H9 (cell line): Measurements from ENCODE around the gene BPIFB3. TPM values are rescaled to one million over a fixed set of nuclear protein-coding genes. Genes with fewer than 3 reads are reported as not detected.

Experiments
- DNase-seq: peaks from one replicate; pipeline ENCODE4 v3.0.0-alpha.2; 2017
- H2AFZ ChIP-seq: one replicate; pipeline ENCODE4 v1.6.1; 2013; ENCODE audit warnings: mild to moderate bottlenecking, low read length, control low read depth, moderate library complexity
- H2AK5ac ChIP-seq: 2 replicates; pipeline ENCODE4 v1.6.1; 2013; ENCODE audit warnings: low read length, control low read depth, mixed read lengths; ENCODE audit not compliant: insufficient read length
- H2BK120ac ChIP-seq: one replicate; pipeline ENCODE4 v1.6.1; 2013; ENCODE audit warnings: low read depth, mild to moderate bottlenecking, low read length, control low read depth, inconsistent platforms; ENCODE audit not compliant: poor library complexity, severe bottlenecking
- H2BK12ac ChIP-seq: 2 replicates; pipeline ENCODE4 v1.6.1; 2013; ENCODE audit warnings: low read length, control low read depth, mixed read lengths, low read depth; ENCODE audit not compliant: insufficient read length
- H2BK15ac ChIP-seq: 2 replicates; pipeline ENCODE4 v1.6.1; 2013; ENCODE audit warnings: low read depth, low read length, control low read depth
- H2BK20ac ChIP-seq: one replicate; pipeline ENCODE4 v1.6.1; 2013; ENCODE audit warnings: low read depth, mild to moderate bottlenecking, low read length, control low read depth, inconsistent platforms; ENCODE audit not compliant: poor library complexity, severe bottlenecking
- H2BK5ac ChIP-seq: 2 replicates; pipeline ENCODE4 v1.6.1; 2013; ENCODE audit warnings: low read length, control low read depth, mixed read lengths; ENCODE audit not compliant: insufficient read length
- H3K14ac ChIP-seq: 2 replicates; pipeline ENCODE4 v1.6.1; 2013; ENCODE audit warnings: low read length, control low read depth; ENCODE audit not compliant: insufficient read depth
- H3K18ac ChIP-seq: 2 replicates; pipeline ENCODE4 v1.6.1; 2013; ENCODE audit warnings: low read depth, mild to moderate bottlenecking, mixed read lengths, low read length, control low read depth; ENCODE audit not compliant: insufficient read length
- H3K23ac ChIP-seq: 2 replicates; pipeline ENCODE4 v1.6.1; 2013; ENCODE audit warnings: low read length, control low read depth, mixed read lengths, low read depth; ENCODE audit not compliant: insufficient read length
- H3K23me2 ChIP-seq: 2 replicates; pipeline ENCODE4 v1.6.1; 2013; ENCODE audit warnings: low read depth, mild to moderate bottlenecking, mixed read lengths, low read length, control low read depth; ENCODE audit not compliant: insufficient read length, poor library complexity, severe bottlenecking
- H3K27ac ChIP-seq: 2 replicates; pipeline ENCODE4 v1.5.1; 2013; ENCODE audit warnings: low read length, control low read depth, mixed read lengths, low read depth; ENCODE audit not compliant: insufficient read length
- H3K27me3 ChIP-seq: 2 replicates; pipeline ENCODE4 v1.6.1; 2013; ENCODE audit warnings: low read length, control low read depth, inconsistent platforms; ENCODE audit not compliant: insufficient read depth
- H3K4ac ChIP-seq: 2 replicates; pipeline ENCODE4 v1.6.1; 2013; ENCODE audit warnings: low read depth, mild to moderate bottlenecking, control low read depth, inconsistent platforms, low read length, moderate library complexity
- H3K4me1 ChIP-seq: 2 replicates; pipeline ENCODE4 v1.6.1; 2013; ENCODE audit warnings: low read length, control low read depth, inconsistent platforms; ENCODE audit not compliant: insufficient read depth
- H3K4me2 ChIP-seq: 2 replicates; pipeline ENCODE4 v1.6.1; 2013; ENCODE audit warnings: low read length, control low read depth, mixed read lengths; ENCODE audit not compliant: insufficient read length, insufficient read depth
- H3K56ac ChIP-seq: 2 replicates; pipeline ENCODE4 v1.6.1; 2013; ENCODE audit warnings: low read depth, mild to moderate bottlenecking, mixed read lengths, low read length, control low read depth; ENCODE audit not compliant: insufficient read length
- H3K79me1 ChIP-seq: 2 replicates; pipeline ENCODE4 v1.6.1; 2013; ENCODE audit warnings: low read depth, mild to moderate bottlenecking, moderate library complexity, low read length, control low read depth, inconsistent platforms; ENCODE audit not compliant: insufficient read depth, poor library complexity, severe bottlenecking
- H3K79me2 ChIP-seq: 2 replicates; pipeline ENCODE4 v1.6.1; 2013; ENCODE audit warnings: low read length, control low read depth, inconsistent platforms; ENCODE audit not compliant: insufficient read depth
- H3K9ac ChIP-seq: 2 replicates; pipeline ENCODE4 v1.6.1; 2013; ENCODE audit warnings: low read length, control low read depth, mixed read lengths; ENCODE audit not compliant: insufficient read length; ENCODE audit errors: extremely low read depth
- H3K9me3 ChIP-seq: one replicate; pipeline ENCODE4 v1.6.1; 2013; ENCODE audit warnings: low read depth, low read length, inconsistent platforms; ENCODE audit not compliant: control insufficient read depth
- H3T11ph ChIP-seq: one replicate; pipeline ENCODE4 v1.6.1; 2013; ENCODE audit warnings: mild to moderate bottlenecking, low read length, control low read depth, inconsistent platforms
- H4K20me1 ChIP-seq: one replicate; pipeline ENCODE4 v1.6.1; 2013; ENCODE audit not compliant: control insufficient read depth, insufficient read length, insufficient read depth
- H4K5ac ChIP-seq: 2 replicates; pipeline ENCODE4 v1.6.1; 2013; ENCODE audit warnings: low read depth, mild to moderate bottlenecking, mixed read lengths, low read length, control low read depth; ENCODE audit not compliant: insufficient read length
- H4K8ac ChIP-seq: replicated peaks from 2 replicates; pipeline ENCODE4 v1.6.1; 2013; ENCODE audit warnings: low read length, control low read depth, mixed read lengths, low read depth; ENCODE audit not compliant: insufficient read length
- H4K91ac ChIP-seq: 2 replicates; pipeline ENCODE4 v1.6.1; 2013; ENCODE audit warnings: low read depth, mild to moderate bottlenecking, moderate library complexity, mixed read lengths, low read length, control low read depth; ENCODE audit not compliant: insufficient read length
- H3K27ac Mint-ChIP-seq, 3 experiments: 2 replicates in 2 of 3; 3 replicates in 1 of 3; pipeline ENCODE4 v1.8.0; 2020 to 2021; ENCODE audit warnings: mixed read lengths in 3 of 3, mild to moderate bottlenecking in 1 of 3, moderate library complexity in 1 of 3
- H3K27me3 Mint-ChIP-seq: 2 replicates; pipeline ENCODE4 v1.8.0; 2021; ENCODE audit warnings: low read depth, mild to moderate bottlenecking, moderate library complexity, mixed read lengths
- H3K36me3 Mint-ChIP-seq, 3 experiments: 2 replicates in 2 of 3; 3 replicates in 1 of 3; pipeline ENCODE4 v1.8.0; 2020 to 2021; ENCODE audit warnings: low read depth in 3 of 3, mixed read lengths in 3 of 3; ENCODE audit not compliant: insufficient read depth in 1 of 3
- H3K4me1 Mint-ChIP-seq, 2 experiments: 2 replicates each; pipeline ENCODE4 v1.8.0; 2020; ENCODE audit warnings: mixed read lengths in 2 of 2
- H3K4me3 Mint-ChIP-seq, 2 experiments: 2 replicates in 1 of 2; 3 replicates in 1 of 2; pipeline ENCODE4 v1.8.0; 2020 to 2021; ENCODE audit warnings: mild to moderate bottlenecking in 2 of 2, mixed read lengths in 2 of 2, moderate library complexity in 1 of 2
- H3K9me3 Mint-ChIP-seq, 2 experiments: 2 replicates in 1 of 2; 3 replicates in 1 of 2; pipeline ENCODE4 v1.8.0; 2020; ENCODE audit warnings: mild to moderate bottlenecking in 2 of 2, mixed read lengths in 2 of 2, moderate library complexity in 1 of 2
- CTCF ChIP-seq: fragments of 200-600 bp; sonication (generic); conservative IDR thresholded peaks from 3 replicates; pipeline ENCODE4 v1.8.0; 2021; ENCODE audit warnings: antibody characterized with exemption, mild to moderate bottlenecking
- WGBS: extraction: QIAGEN DNeasy Blood & Tissue Kit; methylation state at CpG from one replicate; pipeline ENCODE4 v1.1.7; 2013; ENCODE audit warnings: missing lambda C conversion rate, low lambda C conversion rate, mixed read lengths; ENCODE audit not compliant: insufficient read length; ENCODE audit errors: extremely low coverage; 5-methylcytosine and 5-hydroxymethylcytosine counted together
- total RNA-seq: library from RNA; stranded (reverse); gene quantifications from 2 replicates; pipeline ENCODE4 v1.2.1, GENCODE V29; 2021

The BPIFB3 gene
- total RNA-seq, 1 experiment from 2014 or later: not detected

DNA sequence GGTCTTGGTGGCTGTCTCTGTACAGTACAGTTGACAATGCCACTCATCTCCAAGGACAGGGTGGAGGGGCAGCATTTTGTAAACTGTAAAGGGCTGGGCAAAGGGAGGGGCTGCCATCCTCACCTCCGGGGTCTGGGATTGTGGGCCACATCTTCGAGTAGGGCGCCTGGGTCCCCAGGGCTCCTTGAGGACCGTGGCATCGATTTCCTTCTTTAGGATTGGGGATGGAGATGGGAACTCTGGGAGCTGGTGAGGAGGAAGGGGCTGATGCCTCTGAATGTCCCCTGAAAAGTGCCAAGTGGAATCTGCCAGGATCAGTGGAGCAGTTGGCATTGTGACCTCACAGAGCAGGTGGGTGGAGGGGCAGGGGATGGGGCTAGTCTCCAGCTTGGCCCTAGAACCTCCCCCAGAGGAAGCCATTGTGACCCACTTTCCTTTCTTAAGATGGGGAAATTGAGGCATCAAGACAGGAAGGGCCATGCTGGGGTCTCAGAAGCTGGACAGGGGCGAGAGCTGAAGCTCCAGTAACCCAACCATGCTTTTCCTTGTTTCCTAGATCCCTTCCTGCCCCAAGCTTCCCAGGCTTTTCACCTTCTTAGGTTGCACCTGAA lies 49.5 kb upstream of the BPIFB3 start, which contains the start of gene SUN5:
Gene SUN5 (minus strand): TSS at position 293 of the 611 bp plus-strand sequence. CDS start 93 bp downstream, at position 200.
- H2AK5ac ChIP-seq: no peak within 1 kb of the TSS

More for the DNA sequence above, 49.5 kb upstream of the BPIFB3 start, which contains the start of gene SUN5:
- H3K9me3 Mint-ChIP-seq: peaks cover 5% of the 10 kb centered on the region in 2 experiments; a peak in 3 of 5 replicates
- Histone ChIP-seq H4K91ac (no peak within 1 kb of the TSS), H2AFZ (no peak within 1 kb of the TSS), H4K20me1 (no peaks in the 10 kb centered on the region), H2BK12ac (no peak within 1 kb of the TSS), H3K79me1 (no peaks in the 10 kb centered on the region), H3K9me3 (no peaks in the 10 kb centered on the region), H2BK20ac (no peak within 1 kb of the TSS), H3K4ac (no peak within 1 kb of the TSS), H3T11ph (no peak within 1 kb of the TSS), H3K56ac (no peak within 1 kb of the TSS), H3K79me2 (no peaks in the 10 kb centered on the region), H3K4me2 (no peak within 1 kb of the TSS), H4K8ac (no peak within 1 kb of the TSS), H3K23me2 (no peaks in the 10 kb centered on the region), H3K23ac (no peak within 1 kb of the TSS), H3K14ac (no peak within 1 kb of the TSS), H3K27me3 (no peaks in the 10 kb centered on the region), H3K9ac (no peak within 1 kb of the TSS), H3K27ac (no peak within 1 kb of the TSS), H4K5ac (no peak within 1 kb of the TSS), H3K4me1 (no peaks in the 10 kb centered on the region), H3K18ac (no peak within 1 kb of the TSS), H2BK15ac (no peak within 1 kb of the TSS), H2BK5ac (no peak within 1 kb of the TSS), H2BK120ac (no peak within 1 kb of the TSS)
- DNase-seq: no peak
- H3K27ac Mint-ChIP-seq: peak within 1 kb of the TSS in 1 of 3 experiments; percentile 35; a peak in 1 of 7 replicates
- WGBS: no CpG with 5 or more reads among the region's 6 CpGs
- no peak for TF ChIP-seq CTCF
- peaks cover 0 to 4% (median 0%) of the 10 kb centered on the region in 3 experiments; a peak in 3 of 7 replicates for H3K36me3 Mint-ChIP-seq
- no peaks in the 10 kb centered on the region for H3K4me1 Mint-ChIP-seq
- peaks cover 9% of the 10 kb centered on the region for H3K27me3 Mint-ChIP-seq
- no peak within 1 kb of the TSS; a peak in 1 of 5 replicates for H3K4me3 Mint-ChIP-seq
